Lower leg skin (tissue), 3 donors: ENCODE data around the gene CAMSAP2.

Experiments used
- POLR2A ChIP-seq, 2 donors: fragments of 450-650 bp; IDR thresholded peaks; one replicate each; pipeline ENCODE4 v1.6.1; 2016 to 2017; ENCODE audit warnings: antibody characterized with exemption in 2 of 2, mild to moderate bottlenecking in 1 of 2, moderate library complexity in 1 of 2
- TF ChIP-seq, protein P1 (sequence below), 3 donors: fragments of 450-650 bp; IDR thresholded peaks; one replicate each; pipeline ENCODE4 v1.5.1; 2016; ENCODE audit warnings: antibody characterized with exemption in 3 of 3, mild to moderate bottlenecking in 3 of 3, moderate library complexity in 2 of 3

DNA sequence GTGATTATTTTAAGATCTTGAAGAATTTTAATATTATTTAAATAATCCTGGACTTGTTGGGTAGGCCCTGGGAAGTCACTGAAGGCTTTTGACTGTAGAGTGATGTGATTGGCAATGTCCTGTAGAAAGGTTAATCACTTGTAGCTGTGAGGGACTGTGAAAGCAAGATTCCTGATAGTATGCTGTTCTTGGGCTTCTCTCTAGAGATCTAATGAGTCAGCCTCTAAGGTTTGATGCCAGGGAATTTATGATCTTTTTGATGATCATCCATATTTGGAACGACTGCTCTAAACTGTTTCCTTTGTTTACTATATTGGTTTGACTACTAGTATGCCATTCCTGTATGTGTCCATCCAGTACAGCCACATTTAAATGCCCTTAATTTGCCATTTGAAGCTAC is 56.5 kb downstream of the CAMSAP2 start:
- TF ChIP-seq, protein P1, sequence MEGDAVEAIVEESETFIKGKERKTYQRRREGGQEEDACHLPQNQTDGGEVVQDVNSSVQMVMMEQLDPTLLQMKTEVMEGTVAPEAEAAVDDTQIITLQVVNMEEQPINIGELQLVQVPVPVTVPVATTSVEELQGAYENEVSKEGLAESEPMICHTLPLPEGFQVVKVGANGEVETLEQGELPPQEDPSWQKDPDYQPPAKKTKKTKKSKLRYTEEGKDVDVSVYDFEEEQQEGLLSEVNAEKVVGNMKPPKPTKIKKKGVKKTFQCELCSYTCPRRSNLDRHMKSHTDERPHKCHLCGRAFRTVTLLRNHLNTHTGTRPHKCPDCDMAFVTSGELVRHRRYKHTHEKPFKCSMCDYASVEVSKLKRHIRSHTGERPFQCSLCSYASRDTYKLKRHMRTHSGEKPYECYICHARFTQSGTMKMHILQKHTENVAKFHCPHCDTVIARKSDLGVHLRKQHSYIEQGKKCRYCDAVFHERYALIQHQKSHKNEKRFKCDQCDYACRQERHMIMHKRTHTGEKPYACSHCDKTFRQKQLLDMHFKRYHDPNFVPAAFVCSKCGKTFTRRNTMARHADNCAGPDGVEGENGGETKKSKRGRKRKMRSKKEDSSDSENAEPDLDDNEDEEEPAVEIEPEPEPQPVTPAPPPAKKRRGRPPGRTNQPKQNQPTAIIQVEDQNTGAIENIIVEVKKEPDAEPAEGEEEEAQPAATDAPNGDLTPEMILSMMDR (IDR thresholded peaks at IDR 0.05) = no peak
- TF ChIP-seq POLR2A (IDR thresholded peaks at IDR 0.05) = no peak
